ENCODE data around the gene FOXO4. TPM values are rescaled to one million over a fixed set of nuclear protein-coding genes. Genes with fewer than 3 reads are reported as not detected.

The FOXO4 gene
- total and polyA plus RNA-seq, 2 experiments from 2014 or later, result 8.0 to 31.4 TPM

DNA sequence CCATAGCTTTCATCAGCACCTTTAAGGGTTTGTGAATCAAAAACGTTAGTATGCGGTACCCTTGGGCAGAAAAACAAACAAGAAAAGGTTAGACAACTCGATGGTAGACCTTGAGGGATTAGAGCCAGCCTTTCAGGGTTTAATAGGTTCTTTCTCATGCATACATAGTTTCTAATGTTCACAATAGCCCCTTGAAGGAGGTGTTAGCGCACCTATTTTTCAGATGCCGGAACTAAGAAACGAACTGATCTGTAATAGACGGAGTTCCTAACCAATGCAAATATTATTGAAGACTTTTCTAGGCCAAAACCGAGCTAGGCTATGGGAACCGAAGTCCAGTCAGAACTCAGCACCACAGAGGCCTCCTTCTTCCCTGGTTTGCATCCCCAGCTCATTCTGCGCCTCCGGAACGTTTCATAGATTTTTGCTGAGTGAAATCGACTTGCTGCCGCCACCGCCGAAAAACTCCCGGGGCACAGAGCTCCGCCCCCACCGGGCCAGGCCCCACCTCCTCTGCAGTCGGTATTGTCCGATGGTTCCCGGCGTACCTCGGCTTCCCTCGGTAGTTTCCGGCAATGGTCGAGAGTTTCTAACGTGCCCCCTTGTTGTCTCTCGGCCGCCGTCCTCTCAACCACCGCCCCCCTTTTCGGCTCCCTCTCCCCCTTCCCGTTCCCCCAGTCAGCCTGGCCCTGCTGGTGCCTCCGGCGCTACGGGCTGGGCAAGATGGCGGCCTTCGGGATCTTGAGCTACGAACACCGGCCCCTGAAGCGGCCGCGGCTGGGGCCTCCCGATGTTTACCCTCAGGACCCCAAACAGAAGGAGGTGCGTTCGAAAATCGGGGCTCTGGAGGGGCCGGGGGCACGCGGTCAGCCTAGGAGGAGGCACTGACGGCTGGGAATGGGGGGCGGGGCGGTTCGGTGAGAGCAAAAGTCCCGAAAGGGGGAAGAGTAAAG is 22.7 kb downstream of the FOXO4 start, which contains the start of gene MED12:
Gene MED12 (plus strand): TSS at position 565 of the 953 bp plus-strand sequence. CDS start 159 bp downstream, at position 724.
- Histone ChIP-seq H3K27me3 (ENCODE audit: insufficient read depth) (peaks cover 30% of the 10 kb centered on the region), H2AFZ (no peak within 1 kb of the TSS), H3K79me2 (replicated peaks; ENCODE audit: insufficient read depth) (no peaks in the 10 kb centered on the region), H3K4me1 (ENCODE audit: insufficient read depth) (0 out of 2 replicates have a peak, but pooled peaks cover 5% of the 10 kb centered on the region), H3K4me3 (peak within 1 kb of the TSS; percentile 70), H3K4me2 (peak within 1 kb of the TSS; percentile 82), H3K27ac (ENCODE audit: low read depth) (no peak within 1 kb of the TSS), H4K20me1 (replicated peaks; ENCODE audit: insufficient read depth) (0 out of 2 replicates have a peak, but pooled peaks cover 4% of the 10 kb centered on the region), H3K36me3 (ENCODE audit: insufficient read depth) (no peaks in the 10 kb centered on the region), H3K9me2 (ENCODE audit: insufficient read depth) (no peaks in the 10 kb centered on the region), H3F3A (replicated peaks; ENCODE audit: low read depth) (peaks cover 5% of the 10 kb centered on the region; the same call in 1 of the 2 replicates)
- Mint-ChIP-seq H3K9me3 (no peaks in the 10 kb centered on the region), H3K4me3 (peak within 1 kb of the TSS; percentile 78), H3K27ac (no peak within 1 kb of the TSS; the same call in 1 of the 2 replicates), H3K4me1 (no peaks in the 10 kb centered on the region; the same call in 2 of the 3 replicates), H3K36me3 (ENCODE audit: low read depth) (peaks cover 36% of the 10 kb centered on the region), H3K27me3 (ENCODE audit: insufficient read depth, low read depth, poor library complexity) (no peaks in the 10 kb centered on the region)
- DNase-seq (ENCODE audit: low spot score) (peak; percentile 87), ATAC-seq (peak; percentile 91)
- TF ChIP-seq NANOG (IDR thresholded peaks at IDR 0.05; ENCODE audit: borderline replicate concordance) (peak; percentile 43; the same call in 1 of the 2 replicates), EZH2 (IDR thresholded peaks at IDR 0.05; ENCODE audit: low read depth, unreplicated experiment) (no peak)

DNA sequence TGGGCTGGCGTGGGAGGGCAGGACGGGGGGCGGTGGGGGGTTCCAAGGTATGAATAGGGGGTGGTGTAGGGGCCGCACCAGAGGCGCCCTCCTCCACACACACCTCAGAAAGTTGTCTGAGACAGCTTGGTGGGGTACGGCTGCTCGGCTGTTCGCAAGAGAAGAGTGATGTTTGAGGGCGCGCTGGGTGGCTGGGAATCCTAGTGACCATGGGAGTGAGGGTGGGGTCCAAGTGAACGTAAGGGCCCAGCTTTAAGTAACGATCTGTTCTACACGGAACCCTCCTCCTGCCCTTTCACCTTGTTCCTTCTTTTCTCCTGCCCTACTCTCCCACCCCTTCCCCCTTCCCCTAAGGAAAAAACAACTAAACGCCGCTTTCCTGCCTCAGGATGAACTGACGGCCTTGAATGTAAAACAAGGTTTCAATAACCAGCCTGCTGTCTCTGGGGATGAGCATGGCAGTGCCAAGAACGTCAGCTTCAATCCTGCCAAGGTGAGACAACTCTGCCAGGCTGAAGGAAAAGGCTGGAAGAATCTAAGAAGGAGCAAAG is 23.4 kb downstream of the FOXO4 start:
- Mint-ChIP-seq H3K9me3 (no peaks in the 10 kb centered on the region), H3K4me1 (no peaks in the 10 kb centered on the region; the same call in 2 of the 3 replicates), H3K27me3 (ENCODE audit: insufficient read depth, low read depth, poor library complexity) (no peaks in the 10 kb centered on the region), H3K27ac (no peak overlapping the region), H3K4me3 (peak overlapping the region; percentile 78), H3K36me3 (ENCODE audit: low read depth) (peaks cover 43% of the 10 kb centered on the region)
- ATAC-seq, result peak; percentile 35
- H3K4me2 ChIP-seq, result peak overlapping the region; percentile 82
- 0 out of 2 replicates have a peak, but pooled peaks cover 5% of the 10 kb centered on the region for H3K4me1 ChIP-seq (ENCODE audit: insufficient read depth)
- 0 out of 2 replicates have a peak, but pooled peaks cover 4% of the 10 kb centered on the region for H4K20me1 ChIP-seq (replicated peaks; ENCODE audit: insufficient read depth)
- no peaks in the 10 kb centered on the region for H3K9me2 ChIP-seq (ENCODE audit: insufficient read depth)
- H3K27ac ChIP-seq (ENCODE audit: low read depth), result no peak overlapping the region
- peaks cover 23% of the 10 kb centered on the region for H3K27me3 ChIP-seq (ENCODE audit: insufficient read depth)
- H2AFZ ChIP-seq, result no peak overlapping the region
- peaks cover 5% of the 10 kb centered on the region; the same call in 1 of the 2 replicates for H3F3A ChIP-seq (replicated peaks; ENCODE audit: low read depth)
- peak overlapping the region; percentile 70 for H3K4me3 ChIP-seq
- no peaks in the 10 kb centered on the region for H3K79me2 ChIP-seq (replicated peaks; ENCODE audit: insufficient read depth)
- DNase-seq (ENCODE audit: low spot score), result no peak
- no peaks in the 10 kb centered on the region for H3K36me3 ChIP-seq (ENCODE audit: insufficient read depth)
- TF ChIP-seq, protein P1, sequence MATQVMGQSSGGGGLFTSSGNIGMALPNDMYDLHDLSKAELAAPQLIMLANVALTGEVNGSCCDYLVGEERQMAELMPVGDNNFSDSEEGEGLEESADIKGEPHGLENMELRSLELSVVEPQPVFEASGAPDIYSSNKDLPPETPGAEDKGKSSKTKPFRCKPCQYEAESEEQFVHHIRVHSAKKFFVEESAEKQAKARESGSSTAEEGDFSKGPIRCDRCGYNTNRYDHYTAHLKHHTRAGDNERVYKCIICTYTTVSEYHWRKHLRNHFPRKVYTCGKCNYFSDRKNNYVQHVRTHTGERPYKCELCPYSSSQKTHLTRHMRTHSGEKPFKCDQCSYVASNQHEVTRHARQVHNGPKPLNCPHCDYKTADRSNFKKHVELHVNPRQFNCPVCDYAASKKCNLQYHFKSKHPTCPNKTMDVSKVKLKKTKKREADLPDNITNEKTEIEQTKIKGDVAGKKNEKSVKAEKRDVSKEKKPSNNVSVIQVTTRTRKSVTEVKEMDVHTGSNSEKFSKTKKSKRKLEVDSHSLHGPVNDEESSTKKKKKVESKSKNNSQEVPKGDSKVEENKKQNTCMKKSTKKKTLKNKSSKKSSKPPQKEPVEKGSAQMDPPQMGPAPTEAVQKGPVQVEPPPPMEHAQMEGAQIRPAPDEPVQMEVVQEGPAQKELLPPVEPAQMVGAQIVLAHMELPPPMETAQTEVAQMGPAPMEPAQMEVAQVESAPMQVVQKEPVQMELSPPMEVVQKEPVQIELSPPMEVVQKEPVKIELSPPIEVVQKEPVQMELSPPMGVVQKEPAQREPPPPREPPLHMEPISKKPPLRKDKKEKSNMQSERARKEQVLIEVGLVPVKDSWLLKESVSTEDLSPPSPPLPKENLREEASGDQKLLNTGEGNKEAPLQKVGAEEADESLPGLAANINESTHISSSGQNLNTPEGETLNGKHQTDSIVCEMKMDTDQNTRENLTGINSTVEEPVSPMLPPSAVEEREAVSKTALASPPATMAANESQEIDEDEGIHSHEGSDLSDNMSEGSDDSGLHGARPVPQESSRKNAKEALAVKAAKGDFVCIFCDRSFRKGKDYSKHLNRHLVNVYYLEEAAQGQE (IDR thresholded peaks at IDR 0.05; ENCODE audit: unreplicated experiment), result no peak
- TF ChIP-seq, protein P2, sequence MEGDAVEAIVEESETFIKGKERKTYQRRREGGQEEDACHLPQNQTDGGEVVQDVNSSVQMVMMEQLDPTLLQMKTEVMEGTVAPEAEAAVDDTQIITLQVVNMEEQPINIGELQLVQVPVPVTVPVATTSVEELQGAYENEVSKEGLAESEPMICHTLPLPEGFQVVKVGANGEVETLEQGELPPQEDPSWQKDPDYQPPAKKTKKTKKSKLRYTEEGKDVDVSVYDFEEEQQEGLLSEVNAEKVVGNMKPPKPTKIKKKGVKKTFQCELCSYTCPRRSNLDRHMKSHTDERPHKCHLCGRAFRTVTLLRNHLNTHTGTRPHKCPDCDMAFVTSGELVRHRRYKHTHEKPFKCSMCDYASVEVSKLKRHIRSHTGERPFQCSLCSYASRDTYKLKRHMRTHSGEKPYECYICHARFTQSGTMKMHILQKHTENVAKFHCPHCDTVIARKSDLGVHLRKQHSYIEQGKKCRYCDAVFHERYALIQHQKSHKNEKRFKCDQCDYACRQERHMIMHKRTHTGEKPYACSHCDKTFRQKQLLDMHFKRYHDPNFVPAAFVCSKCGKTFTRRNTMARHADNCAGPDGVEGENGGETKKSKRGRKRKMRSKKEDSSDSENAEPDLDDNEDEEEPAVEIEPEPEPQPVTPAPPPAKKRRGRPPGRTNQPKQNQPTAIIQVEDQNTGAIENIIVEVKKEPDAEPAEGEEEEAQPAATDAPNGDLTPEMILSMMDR (conservative IDR thresholded peaks at IDR 0.05; ENCODE audit: low read depth in 2 of 2), result no peak
- TF ChIP-seq, protein P3, sequence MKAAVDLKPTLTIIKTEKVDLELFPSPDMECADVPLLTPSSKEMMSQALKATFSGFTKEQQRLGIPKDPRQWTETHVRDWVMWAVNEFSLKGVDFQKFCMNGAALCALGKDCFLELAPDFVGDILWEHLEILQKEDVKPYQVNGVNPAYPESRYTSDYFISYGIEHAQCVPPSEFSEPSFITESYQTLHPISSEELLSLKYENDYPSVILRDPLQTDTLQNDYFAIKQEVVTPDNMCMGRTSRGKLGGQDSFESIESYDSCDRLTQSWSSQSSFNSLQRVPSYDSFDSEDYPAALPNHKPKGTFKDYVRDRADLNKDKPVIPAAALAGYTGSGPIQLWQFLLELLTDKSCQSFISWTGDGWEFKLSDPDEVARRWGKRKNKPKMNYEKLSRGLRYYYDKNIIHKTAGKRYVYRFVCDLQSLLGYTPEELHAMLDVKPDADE (IDR thresholded peaks at IDR 0.05), result no peak
- TF ChIP-seq STAT1 (IDR thresholded peaks at IDR 0.05; ENCODE audit: unreplicated experiment) (no peak), JUNB (IDR thresholded peaks at IDR 0.05; ENCODE audit: unreplicated experiment) (no peak), CREB1 (CRISPR knock-in tag; IDR thresholded peaks at IDR 0.05; ENCODE audit: low read depth) (no peak), ZNF114 (CRISPR knock-in tag; IDR thresholded peaks at IDR 0.05) (no peak), EZH2 (IDR thresholded peaks at IDR 0.05; ENCODE audit: low read depth, unreplicated experiment) (no peak), EZH2phosphoT487 (IDR thresholded peaks at IDR 0.05; ENCODE audit: unreplicated experiment) (no peak), ZNF331 (CRISPR knock-in tag; IDR thresholded peaks at IDR 0.05; ENCODE audit: low read depth) (no peak)

Measured in GM23338 (cell line).